ENCODE results near the gene ERMARD.

The ERMARD gene

GRCh38 chr6:169805242-169805838 lies 53.9 kb downstream of the ERMARD start:
- Histone ChIP-seq H3K36me3 (ENCODE audit: control insufficient read depth, insufficient read depth, low read length, severe bottlenecking) (no peaks in the 10 kb centered on the region), H3K9me3 (ENCODE audit: control insufficient read depth, low read length) (no peaks in the 10 kb centered on the region), H3K4me3 (ENCODE audit: low read length) (no peak overlapping the region), H3K4me1 (ENCODE audit: control insufficient read depth, insufficient read depth, low read length) (peaks cover 8% of the 10 kb centered on the region), H3K9ac (ENCODE audit: low read length) (no peak overlapping the region), H3K27me3 (replicated peaks; ENCODE audit: control insufficient read depth, insufficient read depth, low read length) (peaks cover 37% of the 10 kb centered on the region)
- no peak for DNase-seq (ENCODE audit: low read depth)

- no peaks in the 10 kb centered on the region for H3K9me3 ChIP-seq (ENCODE audit: control insufficient read depth, low read length)
- no peak for DNase-seq (ENCODE audit: low read depth)
- H3K9ac ChIP-seq (ENCODE audit: low read length) = no peak overlapping the region
- no peak overlapping the region for H3K4me3 ChIP-seq (ENCODE audit: low read length)
- no peaks in the 10 kb centered on the region for H3K4me1 ChIP-seq (ENCODE audit: control insufficient read depth, insufficient read depth, low read length)
- no peaks in the 10 kb centered on the region for H3K36me3 ChIP-seq (ENCODE audit: control insufficient read depth, insufficient read depth, low read length, severe bottlenecking)
- peaks cover 44% of the 10 kb centered on the region for H3K27me3 ChIP-seq (replicated peaks; ENCODE audit: control insufficient read depth, insufficient read depth, low read length)
Measured at GRCh38 chr6:169806701-169807100, 55.3 kb downstream of the ERMARD start.

DNA sequence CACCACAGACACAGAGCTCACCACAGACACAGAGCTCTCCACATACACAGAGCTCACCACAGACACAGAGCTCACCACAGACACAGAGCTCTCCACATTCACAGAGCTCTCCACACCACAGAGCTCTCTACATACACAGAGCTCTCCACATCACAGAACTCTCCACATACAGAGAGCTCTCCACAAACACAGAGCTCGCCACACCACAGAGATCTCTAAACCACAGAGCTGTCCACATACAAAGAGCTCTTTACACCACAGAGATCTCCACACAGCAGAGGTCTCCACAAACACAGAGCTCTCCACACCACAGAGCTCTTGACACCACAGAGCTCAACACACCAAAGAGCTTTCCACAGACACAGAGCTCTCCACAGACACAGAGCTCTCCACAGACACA lies 55.8 kb downstream of the ERMARD start:
- no peak for DNase-seq (ENCODE audit: low read depth)
- H3K4me3 ChIP-seq (ENCODE audit: low read length) = no peak overlapping the region
- H3K36me3 ChIP-seq (ENCODE audit: control insufficient read depth, insufficient read depth, low read length, severe bottlenecking) = no peaks in the 10 kb centered on the region
- no peaks in the 10 kb centered on the region for H3K9me3 ChIP-seq (ENCODE audit: control insufficient read depth, low read length)
- no peaks in the 10 kb centered on the region for H3K4me1 ChIP-seq (ENCODE audit: control insufficient read depth, insufficient read depth, low read length)
- H3K27me3 ChIP-seq (replicated peaks; ENCODE audit: control insufficient read depth, insufficient read depth, low read length) = peaks cover 46% of the 10 kb centered on the region
- no peak overlapping the region for H3K9ac ChIP-seq (ENCODE audit: low read length)

DNA sequence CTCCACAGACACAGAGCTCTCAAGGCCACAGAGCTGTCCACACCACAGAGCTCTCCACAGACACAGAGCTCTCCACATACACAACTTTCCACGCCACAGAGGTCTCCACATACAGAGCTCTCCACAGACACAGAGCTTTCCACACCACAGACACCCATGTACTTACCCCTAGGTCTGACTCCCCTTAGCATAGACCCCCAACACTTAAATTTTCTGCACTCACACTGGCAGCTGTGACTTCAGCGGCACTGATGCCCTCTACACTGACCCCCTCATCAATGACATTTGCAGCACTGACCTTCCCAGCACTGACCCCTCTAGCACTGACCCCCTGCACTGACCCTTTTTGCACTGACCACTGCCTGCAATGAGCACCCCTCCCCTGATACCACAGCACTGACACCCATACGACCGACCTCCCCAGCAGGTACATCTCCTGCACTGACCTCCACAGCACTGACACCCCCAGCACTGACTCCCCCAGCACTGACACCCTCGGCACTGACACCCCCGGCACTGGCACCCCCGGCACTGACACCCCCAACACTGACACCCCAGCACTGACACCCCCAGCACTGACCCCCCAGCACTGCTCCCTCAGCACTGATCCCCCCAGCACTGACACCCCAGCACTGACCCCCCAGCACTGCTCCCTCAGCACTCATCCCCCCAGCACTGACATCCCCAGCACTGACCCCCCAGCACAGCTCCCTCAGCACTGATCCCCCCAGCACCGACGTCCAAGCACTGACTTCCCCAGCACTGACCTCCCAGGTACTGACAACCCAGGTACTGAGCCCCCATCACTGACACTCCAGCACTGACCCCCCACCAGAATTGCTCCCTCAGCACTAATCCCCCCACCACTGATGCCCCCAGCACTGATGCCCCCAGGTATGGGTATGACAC lies 56.5 kb downstream of the ERMARD start:
- H3K9ac ChIP-seq (ENCODE audit: low read length) = no peak overlapping the region
- no peaks in the 10 kb centered on the region for H3K36me3 ChIP-seq (ENCODE audit: control insufficient read depth, insufficient read depth, low read length, severe bottlenecking)
- H3K4me1 ChIP-seq (ENCODE audit: control insufficient read depth, insufficient read depth, low read length) = no peaks in the 10 kb centered on the region
- no peaks in the 10 kb centered on the region for H3K9me3 ChIP-seq (ENCODE audit: control insufficient read depth, low read length)
- no peak overlapping the region for H3K4me3 ChIP-seq (ENCODE audit: low read length)
- no peak for DNase-seq (ENCODE audit: low read depth)
- H3K27me3 ChIP-seq (replicated peaks; ENCODE audit: control insufficient read depth, insufficient read depth, low read length) = peaks cover 46% of the 10 kb centered on the region

- Histone ChIP-seq H3K9me3 (ENCODE audit: control insufficient read depth, low read length) (no peaks in the 10 kb centered on the region), H3K9ac (ENCODE audit: low read length) (no peak overlapping the region), H3K4me3 (ENCODE audit: low read length) (no peak overlapping the region), H3K4me1 (ENCODE audit: control insufficient read depth, insufficient read depth, low read length) (no peaks in the 10 kb centered on the region), H3K36me3 (ENCODE audit: control insufficient read depth, insufficient read depth, low read length, severe bottlenecking) (no peaks in the 10 kb centered on the region), H3K27me3 (replicated peaks; ENCODE audit: control insufficient read depth, insufficient read depth, low read length) (peaks cover 39% of the 10 kb centered on the region)
- no peak for DNase-seq (ENCODE audit: low read depth)
Measured at GRCh38 chr6:169808608-169808967, 57.2 kb downstream of the ERMARD start.

- Histone ChIP-seq H3K9ac (ENCODE audit: low read length) (no peak overlapping the region), H3K4me3 (ENCODE audit: low read length) (no peak overlapping the region), H3K27me3 (replicated peaks; ENCODE audit: control insufficient read depth, insufficient read depth, low read length) (peaks cover 31% of the 10 kb centered on the region), H3K9me3 (ENCODE audit: control insufficient read depth, low read length) (no peaks in the 10 kb centered on the region), H3K36me3 (ENCODE audit: control insufficient read depth, insufficient read depth, low read length, severe bottlenecking) (no peaks in the 10 kb centered on the region), H3K4me1 (ENCODE audit: control insufficient read depth, insufficient read depth, low read length) (no peaks in the 10 kb centered on the region)
- DNase-seq (ENCODE audit: low read depth) = no peak
Measured at GRCh38 chr6:169809386-169809785, 58.0 kb downstream of the ERMARD start.

DNA sequence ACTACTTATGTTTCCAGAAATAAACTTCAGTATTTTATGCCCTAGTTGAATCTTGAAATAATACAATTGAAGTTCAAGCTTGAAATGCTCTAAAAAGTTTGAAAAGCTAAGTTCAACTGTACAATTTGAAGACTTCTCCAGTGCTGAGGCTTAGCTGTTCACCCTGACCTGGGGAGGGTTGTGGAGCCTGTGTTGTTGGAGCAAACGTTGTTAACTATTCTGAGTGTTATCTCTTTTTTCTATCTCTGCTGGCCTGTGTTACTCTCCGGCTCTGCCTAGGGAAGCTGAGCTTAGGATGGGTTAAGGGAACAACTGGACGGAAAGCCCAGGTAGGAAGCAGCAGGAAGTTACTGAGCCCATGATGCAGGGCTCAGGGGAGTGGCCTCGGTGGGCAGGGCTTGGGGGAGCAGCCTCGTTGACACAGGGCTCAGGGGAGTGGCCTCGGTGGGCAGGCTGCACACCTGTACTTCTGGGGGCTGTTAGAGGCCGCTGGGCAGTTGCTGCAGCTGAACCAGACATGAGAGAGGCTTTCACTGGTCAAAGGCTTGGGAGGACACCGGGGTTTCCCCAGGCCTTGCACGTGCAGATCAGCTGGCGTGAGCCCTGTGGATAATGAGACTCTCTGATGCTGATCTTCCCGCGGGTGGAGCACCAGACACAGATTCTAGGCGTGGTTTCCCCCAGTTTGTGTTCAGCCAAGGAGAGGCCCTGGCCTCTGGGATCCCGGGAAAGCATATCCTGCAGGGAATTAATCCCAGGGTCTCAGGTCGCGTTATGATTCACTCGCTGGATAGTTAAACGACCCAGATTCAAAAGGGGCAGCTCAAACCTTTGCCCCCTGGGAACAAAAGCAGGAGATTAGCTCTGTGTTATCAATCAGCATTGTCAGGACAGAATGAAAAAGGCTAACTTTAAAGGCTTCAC lies 58.9 kb downstream of the ERMARD start:
- DNase-seq (ENCODE audit: low read depth) = no peak
- H3K4me3 ChIP-seq (ENCODE audit: low read length) = no peak overlapping the region
- H3K9ac ChIP-seq (ENCODE audit: low read length) = no peak overlapping the region
- no peaks in the 10 kb centered on the region for H3K4me1 ChIP-seq (ENCODE audit: control insufficient read depth, insufficient read depth, low read length)
- no peaks in the 10 kb centered on the region for H3K36me3 ChIP-seq (ENCODE audit: control insufficient read depth, insufficient read depth, low read length, severe bottlenecking)
- H3K27me3 ChIP-seq (replicated peaks; ENCODE audit: control insufficient read depth, insufficient read depth, low read length) = peaks cover 22% of the 10 kb centered on the region
- H3K9me3 ChIP-seq (ENCODE audit: control insufficient read depth, low read length) = peaks cover 2% of the 10 kb centered on the region

- no peak for DNase-seq (ENCODE audit: low read depth)
- H3K36me3 ChIP-seq (ENCODE audit: control insufficient read depth, insufficient read depth, low read length, severe bottlenecking) = no peaks in the 10 kb centered on the region
Measured at GRCh38 chr6:169811072-169811471, 59.6 kb downstream of the ERMARD start.

DNA sequence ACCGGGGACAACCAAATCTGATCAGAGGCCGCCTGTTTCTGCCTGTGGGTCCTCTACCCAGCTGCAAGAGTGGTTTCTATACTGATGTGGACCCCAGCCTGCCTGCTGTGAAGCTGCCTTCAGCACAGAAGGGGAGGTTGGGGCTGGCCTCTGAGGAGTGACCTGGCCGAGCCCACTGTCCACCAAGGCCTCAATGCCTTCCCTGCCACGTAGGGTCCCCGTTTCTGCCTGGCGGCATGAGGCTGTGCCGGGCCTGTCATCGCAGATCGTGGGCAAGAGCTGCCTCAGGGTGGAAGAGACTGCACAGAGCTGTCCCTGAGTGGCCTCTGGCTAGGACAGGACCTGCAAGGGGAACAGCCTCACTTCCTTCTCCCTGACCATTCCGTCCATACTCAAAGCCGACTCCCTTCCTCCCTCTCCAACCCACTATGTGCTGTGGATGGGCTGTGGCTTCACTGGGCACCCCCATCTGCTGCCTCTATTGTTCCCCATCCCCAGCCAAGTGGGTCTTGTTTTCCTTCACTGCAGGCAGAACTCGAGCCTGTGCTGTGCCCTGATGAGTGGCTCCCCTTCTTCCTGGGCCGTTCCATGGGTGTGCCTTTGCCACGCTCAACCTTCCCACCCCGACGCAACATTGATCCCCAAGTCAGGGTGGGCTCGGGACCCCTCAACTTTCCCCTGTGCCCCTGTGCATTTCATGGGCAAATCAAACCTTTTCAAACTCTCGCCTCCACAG lies 60.3 kb downstream of the ERMARD start:
- Histone ChIP-seq H3K9ac (ENCODE audit: low read length) (no peak overlapping the region), H3K4me3 (ENCODE audit: low read length) (no peak overlapping the region), H3K9me3 (ENCODE audit: control insufficient read depth, low read length) (peaks cover 15% of the 10 kb centered on the region), H3K27me3 (replicated peaks; ENCODE audit: control insufficient read depth, insufficient read depth, low read length) (peaks cover 10% of the 10 kb centered on the region), H3K4me1 (ENCODE audit: control insufficient read depth, insufficient read depth, low read length) (no peaks in the 10 kb centered on the region), H3K36me3 (ENCODE audit: control insufficient read depth, insufficient read depth, low read length, severe bottlenecking) (no peaks in the 10 kb centered on the region)
- DNase-seq (ENCODE audit: low read depth) = no peak

More at GRCh38 chr6:169811072-169811471, 59.6 kb downstream of the ERMARD start:
- Histone ChIP-seq H3K9me3 (ENCODE audit: control insufficient read depth, low read length) (peaks cover 9% of the 10 kb centered on the region), H3K9ac (ENCODE audit: low read length) (no peak overlapping the region), H3K4me3 (ENCODE audit: low read length) (no peak overlapping the region), H3K4me1 (ENCODE audit: control insufficient read depth, insufficient read depth, low read length) (no peaks in the 10 kb centered on the region), H3K27me3 (replicated peaks; ENCODE audit: control insufficient read depth, insufficient read depth, low read length) (peaks cover 16% of the 10 kb centered on the region)

DNA sequence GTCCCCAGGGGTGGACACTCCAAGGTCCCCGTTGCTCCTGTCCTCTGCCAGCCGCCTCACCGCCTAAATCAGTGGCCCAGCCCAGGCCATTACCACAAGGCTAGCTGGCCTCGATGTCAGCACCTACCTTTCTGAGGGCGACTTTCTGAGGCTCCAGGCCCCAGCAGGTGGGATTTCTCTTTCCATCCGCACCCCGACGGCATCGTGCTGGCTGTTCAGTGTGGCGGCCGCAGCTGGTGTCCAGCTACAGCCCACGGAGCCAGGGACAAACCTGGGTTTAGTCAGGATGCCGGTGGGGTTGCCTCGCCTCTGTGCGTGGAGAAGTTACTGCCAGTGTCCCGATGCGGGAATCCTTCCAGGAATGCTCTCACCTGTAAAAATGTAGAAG lies 60.8 kb downstream of the ERMARD start:
- Histone ChIP-seq H3K9ac (ENCODE audit: low read length) (no peak overlapping the region), H3K9me3 (ENCODE audit: control insufficient read depth, low read length) (peaks cover 16% of the 10 kb centered on the region), H3K36me3 (ENCODE audit: control insufficient read depth, insufficient read depth, low read length, severe bottlenecking) (no peaks in the 10 kb centered on the region), H3K4me3 (ENCODE audit: low read length) (no peak overlapping the region), H3K27me3 (replicated peaks; ENCODE audit: control insufficient read depth, insufficient read depth, low read length) (peaks cover 8% of the 10 kb centered on the region), H3K4me1 (ENCODE audit: control insufficient read depth, insufficient read depth, low read length) (no peaks in the 10 kb centered on the region)
- DNase-seq (ENCODE audit: low read depth) = no peak
